NCI-H460 (cell line): ENCODE results near the gene CCBE1. TPM values are rescaled to one million over a fixed set of nuclear protein-coding genes. Genes with fewer than 3 reads are reported as not detected.
"Not testable (repeated sequence)": the region's sequence is repeated elsewhere in the genome, so short reads cannot be mapped to it uniquely, and the experiment has no call there.

Experiments
- DNase-seq: peaks from one replicate; pipeline ENCODE4 v3.0.0-alpha.2; 2016; ENCODE audit warnings: low read depth; ENCODE audit errors: extremely low read depth
- total RNA-seq: library from RNA; depleted of rRNA; stranded (reverse); fragments of >200 nt; shearing (Covaris generic); gene quantifications from 2 replicates; pipeline ENCODE4 v1.2.3, GENCODE V29; 2014

The CCBE1 gene
- total RNA-seq, 1 experiment from 2014 or later = not detected

DNA sequence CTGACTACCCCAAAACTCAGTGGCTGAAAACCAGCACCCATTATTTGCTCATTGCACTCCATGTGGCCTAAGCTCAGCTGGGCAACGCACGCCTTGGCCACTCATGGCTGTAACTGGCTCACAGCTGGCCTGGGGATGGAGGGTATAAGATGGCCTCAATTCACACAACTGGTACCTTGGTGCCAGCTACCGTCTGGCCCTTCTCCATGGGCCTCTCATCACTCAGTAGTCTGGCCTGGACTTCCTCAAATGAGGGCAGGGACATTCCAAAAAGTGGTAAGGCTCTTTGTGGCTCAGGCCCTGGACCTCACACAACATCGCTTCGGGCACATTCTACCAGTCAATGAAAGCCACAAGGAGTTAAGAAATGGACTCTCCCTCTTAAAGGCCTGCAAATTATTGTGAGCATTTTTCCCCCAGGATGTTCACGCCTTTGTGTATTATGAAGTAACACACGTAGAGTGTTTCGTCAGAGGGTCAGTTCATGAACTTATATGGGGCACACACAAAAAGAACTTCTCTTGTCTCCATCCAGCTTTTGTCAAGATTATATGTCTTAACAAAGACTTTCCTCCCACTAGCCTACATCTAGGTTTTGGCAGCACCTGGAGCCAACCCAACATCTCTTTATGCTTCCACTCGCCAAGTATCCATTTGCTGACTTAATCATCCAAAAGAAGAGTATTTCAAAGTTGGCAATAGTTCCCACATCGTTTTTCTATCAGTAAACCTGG is 145.2 kb downstream of the CCBE1 start:
- DNase-seq = no peak

DNA sequence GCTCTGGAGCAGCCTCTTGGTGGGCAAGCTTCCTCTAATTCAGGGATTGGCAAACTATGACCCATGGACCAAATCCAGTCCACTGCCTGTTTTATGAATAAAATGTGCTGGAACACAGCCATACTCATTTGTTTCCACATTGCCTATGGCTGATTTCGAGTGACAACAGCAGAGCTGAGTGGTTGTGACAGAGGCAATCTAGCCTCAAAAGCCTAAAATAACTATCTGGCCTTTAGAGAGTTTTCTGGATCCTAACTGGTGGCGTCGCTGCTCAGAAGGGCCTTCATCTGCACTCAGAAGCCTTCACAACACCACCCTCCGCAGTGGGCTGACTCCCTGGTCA is 147.1 kb downstream of the CCBE1 start:
- DNase-seq = no peak

GRCh38 chr18:59549503-59550173 is 147.6 kb downstream of the CCBE1 start:
- DNase-seq = no peak

GRCh38 chr18:59547581-59548182 is 149.5 kb downstream of the CCBE1 start:
- no peak for DNase-seq

- DNase-seq = no peak
Observed at GRCh38 chr18:59546188-59546587, 151.0 kb downstream of the CCBE1 start.

DNA sequence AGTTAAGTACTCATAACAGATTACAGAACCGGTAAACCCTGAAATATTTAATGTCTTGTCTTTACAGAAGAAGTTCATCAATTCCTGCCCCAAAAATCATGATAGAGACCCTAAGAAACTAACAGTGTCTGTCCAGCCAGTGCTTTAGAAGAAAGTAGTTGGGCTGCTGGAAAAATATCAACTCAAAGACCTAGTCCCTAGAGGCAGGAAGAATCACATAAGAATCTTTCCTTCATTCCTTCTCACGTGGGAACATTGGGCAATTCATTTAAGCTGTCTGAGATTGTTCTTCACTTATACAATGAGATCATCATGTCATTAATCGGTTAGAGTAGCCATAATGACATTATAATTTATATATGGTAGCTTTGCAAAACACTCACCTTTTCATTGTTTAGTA is 156.4 kb downstream of the CCBE1 start:
- DNase-seq = no peak

DNA sequence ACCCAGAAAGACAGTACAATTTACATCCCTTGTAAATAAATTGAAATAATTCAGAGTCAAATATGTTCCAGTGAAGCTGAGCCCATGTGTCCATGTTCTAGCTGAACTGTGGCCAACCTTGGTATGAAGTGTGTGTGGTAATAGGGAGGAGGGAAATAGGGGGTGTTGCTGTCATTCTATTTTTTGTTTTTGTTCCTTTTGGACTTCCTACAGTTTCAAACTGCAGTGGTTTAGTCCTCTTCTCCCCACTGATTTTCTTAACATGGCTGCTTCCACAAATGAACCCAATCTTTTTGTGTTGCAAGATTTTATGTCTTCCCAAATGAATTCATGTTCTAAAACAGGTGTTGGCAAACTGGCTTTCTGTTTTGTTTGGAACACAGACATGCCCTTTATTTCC is 156.9 kb downstream of the CCBE1 start:
- DNase-seq = no peak

DNA sequence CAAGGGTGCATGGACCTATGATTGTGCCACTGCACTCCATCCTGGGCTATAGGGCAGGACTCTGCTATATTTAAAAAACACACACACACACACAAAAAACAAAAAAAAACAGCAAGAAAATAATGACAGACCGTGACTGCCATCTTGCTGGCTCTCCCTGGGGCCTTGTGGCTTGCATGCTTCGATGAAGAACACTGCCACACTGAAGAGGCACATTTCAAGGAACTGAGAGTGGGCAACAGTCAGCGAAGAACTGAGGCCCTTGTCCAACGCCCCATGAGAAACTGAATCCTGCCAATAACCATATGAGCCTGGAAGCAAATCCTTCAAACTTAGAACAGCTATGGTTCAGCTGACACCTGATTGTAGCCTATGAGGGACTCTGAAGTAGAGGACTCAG is 158.1 kb downstream of the CCBE1 start:
- no peak for DNase-seq

GRCh38 chr18:59537579-59537978 is 159.6 kb downstream of the CCBE1 start:
- DNase-seq = no peak

DNA sequence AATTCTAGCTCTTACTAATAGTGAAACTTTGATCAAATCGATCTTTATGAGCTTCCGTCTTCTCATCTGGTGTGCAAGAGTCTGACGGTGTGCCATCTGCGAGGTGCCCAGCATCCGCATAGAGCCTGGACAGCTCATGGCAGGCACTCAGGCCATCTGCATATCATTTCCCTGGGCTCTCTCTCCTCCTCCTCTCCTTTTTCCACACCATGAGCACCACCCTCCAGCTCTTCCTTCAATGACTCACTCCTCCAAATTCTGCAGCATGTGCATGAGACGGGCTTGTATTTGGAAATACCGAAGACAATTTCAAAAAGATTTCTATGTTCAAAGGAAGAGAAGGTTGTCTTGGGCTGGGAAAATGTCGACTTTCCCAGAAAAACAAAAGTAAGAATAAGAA is 161.1 kb downstream of the CCBE1 start:
- no peak for DNase-seq

- no peak for DNase-seq
Observed at GRCh38 chr18:59535055-59535454, 162.2 kb downstream of the CCBE1 start.

- no peak for DNase-seq
Observed at GRCh38 chr18:59528866-59529265, 168.4 kb downstream of the CCBE1 start.

GRCh38 chr18:59520562-59521355 is 176.5 kb downstream of the CCBE1 start:
- DNase-seq = no peak

- no peak for DNase-seq
Observed at GRCh38 chr18:59518705-59519104, 178.5 kb downstream of the CCBE1 start.

GRCh38 chr18:59517446-59518165 is 179.6 kb downstream of the CCBE1 start:
- DNase-seq = no peak

DNA sequence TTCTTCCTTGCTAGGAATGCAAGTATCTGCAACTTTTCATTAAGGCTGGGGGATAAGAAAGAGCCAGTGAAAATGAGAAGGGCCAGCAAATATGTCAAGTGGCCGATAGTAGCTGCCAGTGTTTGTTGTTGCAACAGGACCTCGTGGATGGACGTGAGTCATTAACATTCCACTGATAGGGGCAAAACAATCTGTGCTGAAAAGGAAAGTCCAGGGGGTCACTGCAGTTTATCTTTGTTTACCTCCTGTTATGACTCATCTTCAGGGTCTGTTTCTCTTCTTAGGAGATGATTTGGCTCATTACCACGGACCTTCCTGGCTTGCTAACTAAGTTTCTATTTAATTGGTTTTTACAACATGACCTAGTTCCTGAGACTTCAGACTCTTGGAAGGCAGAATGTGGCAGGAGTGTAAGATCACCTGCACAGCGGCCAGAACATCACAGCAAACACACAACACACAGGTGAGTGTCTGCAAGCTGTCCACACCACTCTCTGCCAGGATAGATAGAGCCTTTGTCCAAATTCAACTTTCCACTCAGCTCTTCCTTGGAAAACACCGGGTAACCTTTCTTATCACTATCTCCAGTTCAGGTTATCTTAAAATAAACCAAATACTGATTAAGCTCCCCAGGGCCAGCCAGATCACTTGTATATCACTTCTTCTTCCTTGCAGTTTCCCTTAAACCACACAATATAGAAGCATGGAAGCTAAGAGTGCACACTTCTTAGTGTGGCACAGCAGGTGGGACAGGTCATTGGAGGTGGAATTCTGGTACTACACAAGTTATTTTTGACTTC is 180.7 kb downstream of the CCBE1 start:
- no peak for DNase-seq

DNA sequence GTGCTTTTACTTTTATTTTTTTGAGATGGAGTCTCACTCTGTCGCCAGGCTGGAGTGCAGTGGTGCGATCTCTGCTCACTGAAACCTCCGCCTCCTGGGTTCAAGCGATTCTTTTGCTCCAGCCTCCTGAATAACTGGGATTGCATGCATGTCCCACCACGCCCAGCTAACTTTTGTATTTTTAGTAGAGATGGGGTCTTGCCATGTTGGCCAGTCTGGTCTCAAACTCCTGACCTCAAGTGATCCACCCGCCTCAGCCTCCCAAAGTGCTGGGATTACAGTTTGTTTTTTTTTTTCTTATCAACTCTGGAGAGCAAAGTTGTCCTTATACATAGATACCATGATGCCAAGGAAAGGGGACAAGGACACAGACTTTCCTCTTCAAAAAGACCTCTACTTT is 181.3 kb downstream of the CCBE1 start:
- not testable (repeated sequence) for DNase-seq

DNA sequence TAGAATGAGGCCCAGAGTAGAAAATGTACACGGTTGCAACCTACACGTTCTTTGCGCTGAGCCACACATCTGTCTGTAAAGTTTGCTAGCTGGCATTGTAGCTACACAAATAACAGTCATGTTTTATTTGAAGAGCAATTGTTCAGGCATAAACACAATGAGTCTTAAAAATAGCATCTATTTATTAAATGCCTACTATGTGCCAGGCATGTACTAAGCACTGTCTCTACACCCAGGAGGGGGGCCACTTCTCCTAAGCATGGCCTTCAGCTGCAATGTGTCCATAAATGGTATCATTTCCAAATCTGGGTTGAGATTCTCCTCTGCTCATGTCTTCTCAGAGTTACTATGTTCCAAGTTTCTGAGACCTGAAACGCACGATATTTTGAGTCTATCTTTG is 182.1 kb downstream of the CCBE1 start:
- DNase-seq = no peak

DNA sequence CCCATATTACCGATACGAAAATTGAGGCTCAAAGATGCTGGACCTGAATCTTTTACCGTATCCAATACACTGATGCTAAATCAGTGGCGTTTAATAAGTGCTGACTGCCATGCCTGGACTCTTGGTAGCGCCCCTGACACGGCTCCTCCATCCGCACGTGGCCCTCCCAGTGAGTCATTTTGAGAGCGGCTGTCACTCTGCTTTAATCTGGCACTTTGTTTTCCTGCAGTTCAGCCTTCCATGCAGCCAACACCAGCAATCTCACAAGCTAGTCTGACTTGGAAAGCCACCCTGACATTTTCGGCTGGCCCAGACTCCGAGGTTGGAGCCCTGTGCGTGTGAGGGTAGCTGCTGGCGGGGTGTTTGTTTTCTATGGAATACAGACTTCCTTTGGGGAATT is 183.0 kb downstream of the CCBE1 start:
- DNase-seq = no peak
